GM21619 (cell line): ENCODE measurements around the gene BCL11B.

Experiments used
- ATAC-seq: cut with Tn5 transposase; IDR thresholded peaks from one replicate; pipeline ENCODE4 v1.9.1; 2021; ENCODE audit not compliant: unreplicated experiment

The BCL11B gene

DNA sequence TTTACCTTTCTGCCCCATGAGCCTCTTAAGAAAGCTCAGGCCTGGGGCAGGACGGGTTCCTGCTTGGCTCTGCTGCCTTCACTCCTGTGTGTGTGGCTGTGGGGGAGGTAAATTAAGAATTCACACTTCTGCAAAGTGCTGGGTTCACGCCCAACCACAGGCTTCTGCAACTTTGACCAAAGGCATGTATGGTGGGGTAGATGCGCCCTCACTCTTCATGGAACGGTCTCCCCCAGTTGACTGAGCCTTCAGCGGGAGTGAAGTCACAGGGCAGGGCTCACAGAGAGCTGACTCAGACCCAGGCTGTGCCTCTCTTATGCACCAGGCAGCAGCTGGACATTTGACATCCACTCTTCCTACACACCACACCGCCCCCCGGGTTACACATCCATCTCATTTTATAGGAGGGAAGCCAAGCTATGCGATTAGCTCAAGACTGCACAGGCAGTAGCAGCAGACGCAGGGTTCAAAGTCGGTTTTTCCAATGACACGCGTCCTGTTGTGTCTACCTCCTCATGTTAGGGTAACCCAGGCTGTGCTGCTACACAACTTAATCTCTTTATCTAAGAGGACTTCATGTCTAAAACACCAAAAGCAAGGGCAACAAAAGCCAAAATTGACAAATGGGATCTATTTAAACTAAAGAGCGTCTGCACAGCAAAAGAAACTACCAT lies 15.4 kb upstream of the BCL11B start:
- ATAC-seq: peak; percentile 85

DNA sequence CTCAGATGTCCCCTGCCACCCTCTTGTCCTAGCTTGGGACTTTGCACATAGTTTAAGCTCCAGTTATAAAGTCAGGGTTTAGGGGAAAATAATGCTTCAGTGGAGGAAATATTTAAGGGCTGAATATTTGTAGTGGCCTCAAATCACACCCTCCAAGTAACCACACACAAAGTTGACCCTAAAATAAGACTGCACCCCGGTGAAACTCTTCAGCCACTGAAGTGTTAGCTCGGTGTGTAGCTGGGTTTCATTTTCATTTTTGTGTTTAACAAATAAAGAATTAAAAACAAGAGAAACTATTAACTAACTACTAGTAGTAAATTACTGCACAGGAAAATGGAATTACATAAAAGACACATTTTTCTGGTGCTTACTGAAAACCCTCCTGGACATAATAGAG lies 14.8 kb upstream of the BCL11B start:
- peak; percentile 69 for ATAC-seq

GRCh38 chr14:99284254-99285004 lies 12.4 kb upstream of the BCL11B start:
- ATAC-seq: no peak

DNA sequence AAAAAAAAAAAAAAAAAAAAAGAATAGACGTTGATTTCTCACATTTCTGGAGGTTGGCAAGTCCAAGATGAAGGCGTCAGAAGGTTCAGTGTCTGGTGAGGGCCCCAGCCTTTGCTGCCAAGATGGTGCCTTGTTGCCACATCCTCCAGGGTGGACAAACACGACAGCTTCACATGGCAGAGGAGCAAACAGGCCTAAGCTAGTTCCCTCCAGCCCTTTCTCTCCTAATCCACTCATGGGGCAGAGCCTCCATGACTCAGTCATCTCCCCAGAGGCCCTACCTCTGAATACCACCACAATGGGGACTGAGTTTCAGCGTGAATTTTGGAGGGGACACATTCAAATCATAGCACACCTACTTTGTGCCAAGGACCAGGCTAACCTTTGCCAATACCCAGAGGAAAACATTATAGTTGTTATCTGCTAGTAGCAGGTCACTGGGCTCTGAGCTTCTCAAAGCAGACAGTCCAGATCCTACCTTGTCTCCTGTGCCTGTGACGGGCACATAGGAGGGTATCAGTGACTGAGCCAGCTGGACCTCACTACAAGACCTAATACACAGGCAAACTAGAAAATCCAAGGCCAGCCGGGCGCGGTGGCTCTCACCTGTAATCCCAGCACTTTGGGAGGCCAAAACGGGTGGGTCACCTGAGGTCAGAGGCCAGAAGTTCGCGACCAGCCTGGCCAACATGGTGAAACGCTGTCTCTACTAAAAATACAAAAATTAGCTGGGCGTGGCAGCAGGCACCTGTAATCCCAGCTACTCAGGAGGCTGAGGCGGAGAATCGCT lies 10.5 kb upstream of the BCL11B start:
- ATAC-seq: no peak

DNA sequence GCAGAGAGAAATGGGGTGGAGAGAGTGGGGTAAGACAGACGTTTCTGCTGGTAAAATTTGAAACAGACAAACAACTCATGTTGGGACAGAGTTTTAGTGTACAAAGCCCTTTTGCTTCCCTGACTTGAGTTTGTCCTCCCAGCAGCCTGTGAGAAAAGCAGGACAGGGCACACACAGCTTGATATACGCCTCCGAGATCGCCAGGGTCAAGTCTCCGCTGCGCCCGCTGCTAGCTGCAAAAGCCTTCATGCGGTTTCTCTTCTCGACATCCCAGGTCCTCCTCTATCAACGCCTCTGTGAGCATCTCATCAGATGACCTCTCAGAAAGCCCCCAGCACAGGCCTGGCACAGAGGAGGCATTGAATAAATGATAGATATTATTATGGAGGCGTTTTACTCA lies 9.4 kb upstream of the BCL11B start:
- no peak for ATAC-seq

GRCh38 chr14:99280852-99281251 lies 8.9 kb upstream of the BCL11B start:
- no peak for ATAC-seq

DNA sequence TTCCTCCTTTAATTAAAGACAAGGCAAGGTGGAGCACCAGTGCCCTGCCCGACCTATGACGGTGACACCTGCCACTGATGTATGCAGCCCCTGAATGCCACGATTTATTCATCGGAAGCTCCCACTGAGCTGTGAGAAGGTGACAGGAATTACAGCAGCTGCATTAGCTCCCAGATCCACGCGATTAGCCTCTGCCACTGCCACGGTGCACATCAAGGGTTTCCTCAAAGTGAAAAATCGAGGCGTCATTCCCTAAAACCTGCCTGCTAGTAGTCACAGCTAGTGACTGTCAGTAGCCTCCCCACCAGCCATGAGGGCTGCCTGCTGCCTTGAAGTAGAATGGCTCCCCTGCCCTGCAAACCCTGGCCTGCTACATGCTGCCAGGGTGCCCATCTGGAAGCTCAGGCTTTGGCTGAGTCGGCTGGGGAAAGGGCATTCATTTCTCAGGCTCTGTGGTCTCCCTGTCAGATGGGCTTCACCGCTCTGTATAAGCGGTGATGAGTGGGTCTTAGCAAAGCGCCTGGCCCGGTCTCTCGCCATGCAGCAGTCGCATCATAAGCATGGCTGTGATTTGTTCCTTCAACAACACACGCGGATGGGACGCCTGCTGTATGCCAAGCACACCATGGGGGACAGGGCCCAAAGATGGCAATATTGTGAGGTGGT lies 8.2 kb upstream of the BCL11B start:
- ATAC-seq: no peak

GRCh38 chr14:99278836-99279235 lies 6.8 kb upstream of the BCL11B start:
- no peak for ATAC-seq

DNA sequence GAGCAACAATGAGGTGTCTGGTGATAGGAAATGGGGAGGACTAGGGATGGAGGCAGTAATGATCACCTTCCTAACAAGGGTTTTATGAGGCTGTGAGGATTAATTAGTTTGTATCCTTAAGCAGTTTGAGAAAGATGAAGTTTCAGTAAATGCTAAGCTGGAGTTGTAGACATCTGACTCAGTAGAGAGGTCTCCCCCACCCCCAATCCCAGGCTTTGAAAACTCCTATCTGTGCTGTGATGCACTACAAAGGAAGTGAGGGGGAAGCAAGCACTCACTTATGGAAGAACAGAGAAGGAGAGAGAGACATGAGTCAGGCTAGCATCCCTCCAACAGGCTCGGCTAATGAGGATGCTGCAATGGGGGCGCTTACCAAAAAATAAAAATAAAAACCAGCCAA lies 5.5 kb upstream of the BCL11B start:
- no peak for ATAC-seq

DNA sequence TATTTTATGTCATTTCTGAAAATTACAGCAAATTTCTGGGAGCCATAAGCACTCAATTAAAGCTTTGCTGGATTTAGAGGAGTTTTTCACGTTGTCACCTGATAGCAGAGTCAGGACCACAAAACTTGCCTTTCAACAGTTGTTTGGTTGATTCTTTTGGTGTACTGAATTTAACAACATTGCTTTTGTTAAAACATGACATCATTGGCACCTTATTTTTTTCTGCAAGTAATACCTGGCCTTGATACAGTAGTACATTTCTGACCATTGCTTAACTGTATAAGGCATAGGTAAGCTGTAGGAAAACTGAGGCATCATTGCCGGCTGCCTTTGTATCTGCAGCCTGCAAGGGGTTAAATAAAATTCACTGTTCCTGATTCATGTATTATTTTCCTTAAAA lies 4.5 kb upstream of the BCL11B start:
- ATAC-seq: no peak

DNA sequence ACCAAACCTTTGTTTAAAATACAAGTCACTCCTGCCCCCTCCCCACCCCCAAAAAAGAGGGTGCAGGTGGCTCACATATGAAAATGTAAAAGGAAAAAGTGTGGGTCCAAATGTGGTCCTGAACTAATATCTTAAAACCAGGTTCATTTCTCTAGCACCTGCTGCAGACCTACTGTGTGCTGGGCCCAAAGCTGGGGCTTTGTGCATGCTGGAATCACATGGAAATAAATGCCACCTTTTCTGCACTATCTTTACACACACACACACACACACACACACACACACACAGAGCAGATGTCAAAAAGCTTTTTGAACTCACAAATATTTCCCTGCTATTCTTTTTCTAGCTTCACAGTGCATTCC lies 3.2 kb upstream of the BCL11B start:
- no peak for ATAC-seq

GRCh38 chr14:99274346-99275221 lies 2.6 kb upstream of the BCL11B start:
- ATAC-seq: peak; percentile 39

- no peak for ATAC-seq
These were observed 1.9 kb upstream of the BCL11B start for GRCh38 chr14:99273766-99274345.

DNA sequence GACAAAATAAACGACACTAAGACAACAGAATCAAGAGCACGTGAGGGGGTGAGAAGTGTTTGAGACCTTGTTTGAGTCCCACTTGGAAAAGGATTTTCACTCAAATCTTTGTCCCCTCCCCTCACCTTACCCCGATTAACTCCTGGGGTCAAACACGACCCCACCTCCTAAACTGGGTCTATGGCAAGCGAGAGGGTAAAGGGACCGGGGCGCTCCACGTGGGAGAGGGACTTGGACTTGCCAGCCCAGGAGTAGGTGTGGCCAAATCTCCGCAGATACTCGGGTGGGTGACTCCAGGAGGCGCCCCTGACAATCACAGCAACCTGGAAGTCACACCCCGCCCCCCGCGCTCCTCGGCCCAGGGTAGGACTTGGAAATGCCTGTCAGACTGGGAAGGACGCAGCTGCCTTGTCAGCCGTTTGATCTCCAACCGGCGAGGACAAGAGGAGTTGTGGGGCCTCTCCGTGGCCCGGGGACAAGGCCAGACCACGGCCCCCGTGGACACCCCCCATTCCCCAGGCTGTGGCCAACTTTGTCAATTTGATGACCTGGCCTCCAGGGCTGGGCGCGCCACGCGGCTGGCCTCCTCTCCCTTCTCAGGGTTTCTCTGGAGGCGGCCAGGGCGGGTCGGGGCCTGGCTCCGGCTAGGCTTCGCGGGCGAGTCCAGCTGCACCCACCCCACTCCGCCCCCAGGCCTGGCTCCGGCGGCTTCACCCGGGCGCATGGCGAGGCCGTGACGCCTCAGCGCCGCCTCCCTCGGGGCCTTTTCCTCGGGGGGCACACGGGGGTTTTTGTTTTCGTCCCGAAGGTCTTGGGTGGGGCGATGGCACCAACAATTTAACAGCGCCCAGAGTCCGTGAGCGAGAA lies 1.1 kb upstream of the BCL11B start:
- ATAC-seq: no peak

- no peak for ATAC-seq
These were observed 568 bp upstream of the BCL11B start for GRCh38 chr14:99272632-99272898.

- ATAC-seq: no peak
These were observed 616 bp downstream of the BCL11B start for GRCh38 chr14:99271221-99271941.

DNA sequence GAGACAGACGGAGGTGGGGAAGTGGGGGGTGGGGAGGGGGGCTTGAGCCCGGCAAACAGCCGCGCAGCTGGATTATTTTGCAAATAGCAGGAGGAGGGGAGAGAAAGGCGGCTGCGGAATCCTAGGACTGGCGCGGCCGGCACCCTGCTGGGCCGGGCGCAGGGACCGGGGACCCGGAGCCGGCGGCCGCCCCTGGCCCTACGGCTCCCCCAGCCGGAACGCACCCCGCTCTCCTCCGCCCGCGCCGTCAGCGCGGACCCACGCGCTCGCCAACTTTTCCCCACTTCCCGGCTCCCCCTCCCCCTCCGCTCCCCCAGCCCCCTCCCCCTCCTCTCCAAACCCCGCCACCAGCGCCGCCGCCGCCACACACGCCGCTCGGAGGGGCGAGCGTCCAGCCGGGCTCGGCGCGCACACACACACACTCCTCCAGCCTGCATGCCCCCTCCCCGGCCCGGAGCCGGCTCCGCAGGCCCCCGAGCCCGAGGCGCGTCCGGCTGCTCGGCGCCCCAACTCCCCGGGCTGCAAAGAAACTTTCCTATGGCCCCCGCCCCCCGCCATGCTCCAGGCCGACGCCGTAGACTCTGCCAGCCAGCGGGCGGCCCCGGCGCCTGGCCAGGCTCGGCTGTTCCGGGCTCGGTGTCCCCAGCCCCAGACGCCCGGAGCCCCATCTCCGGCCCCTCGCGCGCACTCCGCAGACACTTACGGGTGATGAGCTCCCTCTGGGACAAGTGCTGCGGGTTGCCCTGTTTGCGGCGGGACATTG lies 1.4 kb downstream of the BCL11B start:
- no peak for ATAC-seq
